Sigmoid colon (tissue), 4 donors: ENCODE measurements around the gene UCHL3.

Experiments used
- CTCF ChIP-seq, 4 experiments: fragments of 450-650 bp in 3 of 4; fragments of 200-600 bp in 1 of 4; IDR thresholded peaks; one replicate each; pipeline ENCODE4 v1.5.1; 2016 to 2019; ENCODE audit warnings: antibody characterized with exemption in 4 of 4, mild to moderate bottlenecking in 3 of 4, moderate library complexity in 2 of 4
- EP300 ChIP-seq, 4 donors: sonication (generic); formaldehyde crosslinking; IDR thresholded peaks; one replicate each; pipeline ENCODE4 v1.6.1; 2017; ENCODE audit warnings: antibody characterized with exemption in 4 of 4
- POLR2A ChIP-seq, 2 donors: fragments of 450-650 bp; IDR thresholded peaks; one replicate each; pipeline ENCODE4 v1.6.1; 2016; ENCODE audit warnings: antibody characterized with exemption in 2 of 2, mild to moderate bottlenecking in 2 of 2, moderate library complexity in 2 of 2
- POLR2AphosphoS5 ChIP-seq, 4 donors: sonication (generic); formaldehyde crosslinking; IDR thresholded peaks; one replicate each; pipeline ENCODE4 v1.6.1; 2017; ENCODE audit warnings: antibody characterized with exemption in 4 of 4

GRCh38 chr13:75600371-75600770, 50.8 kb downstream of the UCHL3 start:
- TF ChIP-seq CTCF (IDR thresholded peaks at IDR 0.05): no peak
- TF ChIP-seq POLR2AphosphoS5 (IDR thresholded peaks at IDR 0.05): no peak
- TF ChIP-seq POLR2A (IDR thresholded peaks at IDR 0.05): no peak
- no peak for TF ChIP-seq EP300 (IDR thresholded peaks at IDR 0.05)
